Natural killer cell (primary cell): ENCODE data around the gene NDUFV1. TPM values are rescaled to one million over a fixed set of nuclear protein-coding genes. Genes with fewer than 3 reads are reported as not detected.

Source experiments
- ATAC-seq, 3 donors: fragments of 150-1000 bp in 2 of 3; fragments of 200-7000 bp in 1 of 3; cut with Tn5 transposase; 1 replicate in 1 of 3; 2 replicates in 2 of 3; pipeline ENCODE4 v1.10.0; 2021; ENCODE audit warnings: mild to moderate bottlenecking in 2 of 3, moderate library complexity in 2 of 3
- DNase-seq, 2 donors: peaks; one replicate each; pipeline versions ENCODE4 v3.0.0 to v3.0.0-alpha.2; 2013 to 2021; ENCODE audit warnings: mixed read lengths in 1 of 2
- H3K27ac ChIP-seq: one replicate; pipeline ENCODE4 v1.5.1; 2013; ENCODE audit warnings: mild to moderate bottlenecking, low read length
- H3K27me3 ChIP-seq: one replicate; pipeline ENCODE4 v1.6.1; 2013; ENCODE audit warnings: low read length; ENCODE audit not compliant: control insufficient read depth, insufficient read depth
- H3K36me3 ChIP-seq: one replicate; pipeline ENCODE4 v1.6.1; 2013; ENCODE audit warnings: low read length; ENCODE audit not compliant: control insufficient read depth, insufficient read depth
- H3K4me1 ChIP-seq: one replicate; pipeline ENCODE4 v1.6.1; 2013; ENCODE audit warnings: low read length; ENCODE audit not compliant: control insufficient read depth, insufficient read depth
- H3K4me3 ChIP-seq: one replicate; pipeline ENCODE4 v1.5.1; 2013; ENCODE audit warnings: low read length
- H3K9me3 ChIP-seq: one replicate; pipeline ENCODE4 v1.6.1; 2013; ENCODE audit warnings: low read length; ENCODE audit not compliant: control insufficient read depth, insufficient read depth
- H3K27ac Mint-ChIP-seq, 2 donors: one replicate each; pipeline ENCODE4 v1.8.0; 2022; ENCODE audit warnings: mild to moderate bottlenecking in 2 of 2, mixed read lengths in 2 of 2, moderate library complexity in 1 of 2
- H3K27me3 Mint-ChIP-seq, 2 donors: one replicate each; pipeline ENCODE4 v1.8.0; 2022; ENCODE audit warnings: low read depth in 2 of 2, mixed read lengths in 2 of 2
- H3K36me3 Mint-ChIP-seq: one replicate; pipeline ENCODE4 v1.8.0; 2022; ENCODE audit warnings: mixed read lengths
- H3K4me1 Mint-ChIP-seq, 2 donors: one replicate each; pipeline ENCODE4 v1.8.0; 2022; ENCODE audit warnings: mixed read lengths in 2 of 2
- H3K4me3 Mint-ChIP-seq: one replicate; pipeline ENCODE4 v1.8.0; 2022; ENCODE audit warnings: mild to moderate bottlenecking, moderate library complexity, mixed read lengths
- H3K9me3 Mint-ChIP-seq, 2 donors: one replicate each; pipeline ENCODE4 v1.8.0; 2022; ENCODE audit warnings: mixed read lengths in 2 of 2
- CTCF ChIP-seq: fragments of 200-600 bp; IDR thresholded peaks from one replicate; pipeline ENCODE4 v1.8.0; 2022; ENCODE audit warnings: antibody characterized with exemption
- WGBS: methylation state at CpG from one replicate; pipeline ENCODE4 v1.1.7; 2013; ENCODE audit warnings: missing lambda C conversion rate; ENCODE audit not compliant: insufficient coverage; 5-methylcytosine and 5-hydroxymethylcytosine counted together
- intact Hi-C: fragments of 100-400 bp; cut with micrococcal nuclease; formaldehyde crosslinking; loops from one replicate; pipeline ENCODE4 v1.14.2; 2022
- total RNA-seq, 4 donors: library from RNA; stranded (reverse); fragments of 120-200 nt in 1 of 4; gene quantifications; one replicate each; pipeline versions ENCODE4 v1.2.3 to v1.2.4, GENCODE V29; 2013 to 2022

NDUFV1 gene
- total RNA-seq, 3 donors from 2014 or later (not counting 1 experiment from before 2014, with no cell fraction given), result 346 to 393 (median 360) TPM

GRCh38 chr11:67631853-67632174, 25.1 kb downstream of the NDUFV1 start:
- peak overlapping the region; percentile 41 for H3K4me3 Mint-ChIP-seq

GRCh38 chr11:67632175-67632981, 25.6 kb downstream of the NDUFV1 start:
- peak overlapping the region; percentile 41 for H3K4me3 Mint-ChIP-seq
- Histone ChIP-seq H3K36me3 (no peaks in the 10 kb centered on the region), H3K27me3 (no peaks in the 10 kb centered on the region), H3K27ac (no peak overlapping the region), H3K4me1 (peaks cover 23% of the 10 kb centered on the region), H3K9me3 (no peaks in the 10 kb centered on the region), H3K4me3 (no peak overlapping the region)
- intact Hi-C loops, result loop anchor here (10.0 kb wide), 1 partner anchor 82 kb away; no protein-coding TSS in a partner anchor
- no peaks in the 10 kb centered on the region for H3K36me3 Mint-ChIP-seq
- DNase-seq (no peak), ATAC-seq (no peak)
- TF ChIP-seq CTCF, result no peak
- H3K4me1 Mint-ChIP-seq, result peaks cover 5 to 17% of the 10 kb centered on the region in 2 donors
- H3K9me3 Mint-ChIP-seq, result no peaks in the 10 kb centered on the region
- H3K27ac Mint-ChIP-seq, result no peak overlapping the region
- H3K27me3 Mint-ChIP-seq, result no peaks in the 10 kb centered on the region
- WGBS, result 77% methylated on average over 12 of the region's 12 CpGs

More at GRCh38 chr11:67631853-67632174, 25.1 kb downstream of the NDUFV1 start:
- no peak for DNase-seq
- Mint-ChIP-seq H3K27me3 (no peaks in the 10 kb centered on the region), H3K4me1 (peaks cover 5 to 18% of the 10 kb centered on the region in 2 donors), H3K36me3 (no peaks in the 10 kb centered on the region), H3K27ac (no peak overlapping the region), H3K9me3 (no peaks in the 10 kb centered on the region)
- no peak for ATAC-seq
- TF ChIP-seq CTCF, result no peak
- Histone ChIP-seq H3K4me1 (peaks cover 23% of the 10 kb centered on the region), H3K27ac (no peak overlapping the region), H3K36me3 (no peaks in the 10 kb centered on the region), H3K4me3 (no peak overlapping the region), H3K9me3 (no peaks in the 10 kb centered on the region), H3K27me3 (no peaks in the 10 kb centered on the region)
- intact Hi-C loops, result loop anchor here (10.0 kb wide), 1 partner anchor 83 kb away; no protein-coding TSS in a partner anchor
- WGBS, result 100% methylated on average over 2 of the region's 2 CpGs

- no peaks in the 10 kb centered on the region for H3K9me3 ChIP-seq
- DNase-seq, result no peak
- no peak for TF ChIP-seq CTCF
- H3K27me3 Mint-ChIP-seq, result no peaks in the 10 kb centered on the region
- no peaks in the 10 kb centered on the region for H3K27me3 ChIP-seq
- no peak overlapping the region for H3K4me3 ChIP-seq
- no peak for ATAC-seq
- no peaks in the 10 kb centered on the region for H3K36me3 ChIP-seq
- peaks cover 23% of the 10 kb centered on the region for H3K4me1 ChIP-seq
- H3K4me3 Mint-ChIP-seq, result peak overlapping the region; percentile 13
- no peaks in the 10 kb centered on the region for H3K36me3 Mint-ChIP-seq
- WGBS, result 94% methylated on average over 30 of the region's 30 CpGs
- no peaks in the 10 kb centered on the region for H3K9me3 Mint-ChIP-seq
- intact Hi-C loops, result loop anchor here (10.0 kb wide), 1 partner anchor 82 kb away; no protein-coding TSS in a partner anchor
- no peak overlapping the region for H3K27ac ChIP-seq
- H3K4me1 Mint-ChIP-seq, result peaks cover 5 to 13% of the 10 kb centered on the region in 2 donors
- H3K27ac Mint-ChIP-seq, result peak overlapping the region in 1 of 2 donors; percentile 38
These were observed 26.4 kb downstream of the NDUFV1 start for GRCh38 chr11:67632982-67633755.
